ENCODE data around the gene TRIML1. TPM values are rescaled to one million over a fixed set of nuclear protein-coding genes. Genes with fewer than 3 reads are reported as not detected.
A peak's percentile ranks its signal among the peaks of the same experiment; 100 is the strongest.

Gene TRIML1
- total RNA-seq, 8 experiments from 2014 or later = 0.13 to 0.62 (median 0.52) TPM; not detected in 5

DNA sequence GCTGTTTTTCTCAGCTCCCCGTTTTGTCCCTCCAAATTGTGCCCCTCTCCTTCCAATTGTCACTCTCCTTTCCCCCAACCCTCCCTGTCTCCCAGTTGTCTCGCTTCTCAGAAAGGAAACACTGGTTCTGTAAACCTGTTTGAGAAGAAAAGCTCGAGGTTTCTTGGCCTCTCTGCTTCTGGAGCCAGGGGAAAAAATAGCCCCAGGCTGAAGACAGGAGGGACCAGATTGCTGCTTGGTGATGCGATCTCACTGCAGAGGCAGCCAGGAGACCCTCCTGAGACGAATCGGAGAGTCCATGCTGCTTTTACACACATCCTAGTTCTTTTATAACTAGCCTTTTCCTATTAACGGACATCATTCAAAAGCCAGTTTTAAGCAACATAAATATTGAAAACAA is 21.2 kb downstream of the TRIML1 start:
- Histone ChIP-seq H3K27ac (no peak overlapping the region), H3K4me3 (no peak overlapping the region), H3K4me1 (replicated peaks in 1 of 2) (no peaks in the 10 kb centered on the region)
- WGBS, 10 experiments = 20 to 100% (median 67%) methylated on average over 1 to 6 of the region's 7 CpGs; no CpG with 5 or more reads in 3 of the 10 experiments
- no peak for ATAC-seq (replicated peaks in 6 of 8)
- in situ Hi-C loops (cut with MboI; ENCODE audit: low pct_unique_long_range_greater_than_20kb in 2 of 9, low sequenced_read_pairs in 9 of 9, unreplicated experiment in 9 of 9) = no loop called here

GRCh38 chr4:188161167-188161566 is 21.9 kb downstream of the TRIML1 start:
- WGBS, 10 experiments = 60 to 100% (median 86%) methylated on average over 1 of the region's 6 CpGs; no CpG with 5 or more reads in 3 of the 10 experiments
- no peak for ATAC-seq (replicated peaks in 6 of 8)
- no peak overlapping the region for H3K4me3 ChIP-seq
- H3K4me1 ChIP-seq (replicated peaks in 1 of 2) = no peaks in the 10 kb centered on the region
- H3K27ac ChIP-seq = no peak overlapping the region
- in situ Hi-C loops (cut with MboI; ENCODE audit: low pct_unique_long_range_greater_than_20kb in 2 of 9, low sequenced_read_pairs in 9 of 9, unreplicated experiment in 9 of 9) = no loop called here

GRCh38 chr4:188162698-188163097 is 23.5 kb downstream of the TRIML1 start:
- WGBS, 10 experiments = 10 to 100% (median 75%) methylated on average over 1 to 6 of the region's 6 CpGs; no CpG with 5 or more reads in 1 of the 10 experiments
- Histone ChIP-seq H3K27ac (no peak overlapping the region), H3K4me1 (replicated peaks in 1 of 2) (no peaks in the 10 kb centered on the region), H3K4me3 (no peak overlapping the region)
- ATAC-seq (replicated peaks in 6 of 8) = no peak
- in situ Hi-C loops (cut with MboI; ENCODE audit: low pct_unique_long_range_greater_than_20kb in 2 of 9, low sequenced_read_pairs in 9 of 9, unreplicated experiment in 9 of 9) = no loop called here

- in situ Hi-C loops (cut with MboI; ENCODE audit: low pct_unique_long_range_greater_than_20kb in 2 of 9, low sequenced_read_pairs in 9 of 9, unreplicated experiment in 9 of 9) = no loop called here
- Histone ChIP-seq H3K27ac (no peak overlapping the region), H3K4me1 (replicated peaks in 1 of 2) (peaks cover 0 to 14% of the 10 kb centered on the region in 2 donors), H3K4me3 (no peak overlapping the region)
- 0 to 100% (median 80%) methylated on average over 1 to 5 of the region's 5 CpGs for WGBS, 10 experiments
- peak in 5 of 8 experiments; percentile 46 to 95 (median 58) for ATAC-seq (replicated peaks in 6 of 8)
Observed at GRCh38 chr4:188168726-188169373, 29.6 kb downstream of the TRIML1 start.

GRCh38 chr4:188171551-188171950 is 32.3 kb downstream of the TRIML1 start:
- Histone ChIP-seq H3K4me1 (replicated peaks in 1 of 2) (peaks cover 0 to 14% of the 10 kb centered on the region in 2 donors), H3K27ac (no peak overlapping the region), H3K4me3 (no peak overlapping the region)
- no peak for ATAC-seq (replicated peaks in 6 of 8)
- in situ Hi-C loops (cut with MboI; ENCODE audit: low pct_unique_long_range_greater_than_20kb in 2 of 9, low sequenced_read_pairs in 9 of 9, unreplicated experiment in 9 of 9) = no loop called here
- WGBS, 10 experiments = 0 to 100% (median 74%) methylated on average over 1 to 2 of the region's 2 CpGs; no CpG with 5 or more reads in 3 of the 10 experiments

- WGBS, 10 experiments = 0 to 100% (median 80%) methylated on average over 1 to 4 of the region's 6 CpGs; no CpG with 5 or more reads in 3 of the 10 experiments
- peak in 3 of 8 experiments; percentile 20 to 47 (median 36) for ATAC-seq (replicated peaks in 6 of 8)
- H3K4me1 ChIP-seq (replicated peaks in 1 of 2) = no peaks in the 10 kb centered on the region
- in situ Hi-C loops (cut with MboI; ENCODE audit: low pct_unique_long_range_greater_than_20kb in 2 of 9, low sequenced_read_pairs in 9 of 9, unreplicated experiment in 9 of 9) = no loop called here
- H3K4me3 ChIP-seq = no peak overlapping the region
- H3K27ac ChIP-seq = no peak overlapping the region
Observed at GRCh38 chr4:188175288-188175687, 36.0 kb downstream of the TRIML1 start.

GRCh38 chr4:188177997-188178675 is 38.9 kb downstream of the TRIML1 start:
- peak in 5 of 8 experiments; percentile 46 to 72 (median 66) for ATAC-seq (replicated peaks in 6 of 8)
- Histone ChIP-seq H3K4me1 (replicated peaks in 1 of 2) (no peaks in the 10 kb centered on the region), H3K27ac (no peak overlapping the region), H3K4me3 (no peak overlapping the region)
- 38 to 100% (median 68%) methylated on average over 1 to 5 of the region's 5 CpGs; no CpG with 5 or more reads in 5 of the 10 experiments for WGBS, 10 experiments
- in situ Hi-C loops (cut with MboI; ENCODE audit: low pct_unique_long_range_greater_than_20kb in 2 of 9, low sequenced_read_pairs in 9 of 9, unreplicated experiment in 9 of 9) = no loop called here

DNA sequence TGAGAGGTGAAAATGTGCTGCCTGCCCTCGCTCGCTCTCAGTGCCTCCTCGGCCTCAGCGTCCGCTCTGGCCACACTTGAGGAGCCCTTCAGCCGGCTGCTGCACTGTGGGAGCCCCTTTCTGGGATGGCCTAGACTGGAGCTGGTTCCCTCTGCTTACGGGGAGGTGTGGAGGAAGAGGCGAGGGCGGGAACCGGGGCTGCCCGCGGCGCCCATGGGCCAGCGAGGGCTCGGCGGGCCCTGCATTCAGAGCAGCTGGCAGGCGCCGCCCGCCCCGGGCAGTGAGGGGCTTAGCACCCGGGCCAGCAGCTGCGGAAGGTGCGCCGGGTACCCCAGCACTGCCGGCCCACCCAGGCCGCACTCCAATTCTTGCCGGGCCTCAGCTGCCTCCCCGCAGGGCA is 39.6 kb downstream of the TRIML1 start:
- no peak overlapping the region for H3K4me3 ChIP-seq
- H3K4me1 ChIP-seq (replicated peaks in 1 of 2) = no peaks in the 10 kb centered on the region
- in situ Hi-C loops (cut with MboI; ENCODE audit: low pct_unique_long_range_greater_than_20kb in 2 of 9, low sequenced_read_pairs in 9 of 9, unreplicated experiment in 9 of 9) = no loop called here
- no peak for ATAC-seq (replicated peaks in 6 of 8)
- 17 to 100% (median 66%) methylated on average over 3 to 11 of the region's 28 CpGs; no CpG with 5 or more reads in 5 of the 10 experiments for WGBS, 10 experiments
- no peak overlapping the region for H3K27ac ChIP-seq

DNA sequence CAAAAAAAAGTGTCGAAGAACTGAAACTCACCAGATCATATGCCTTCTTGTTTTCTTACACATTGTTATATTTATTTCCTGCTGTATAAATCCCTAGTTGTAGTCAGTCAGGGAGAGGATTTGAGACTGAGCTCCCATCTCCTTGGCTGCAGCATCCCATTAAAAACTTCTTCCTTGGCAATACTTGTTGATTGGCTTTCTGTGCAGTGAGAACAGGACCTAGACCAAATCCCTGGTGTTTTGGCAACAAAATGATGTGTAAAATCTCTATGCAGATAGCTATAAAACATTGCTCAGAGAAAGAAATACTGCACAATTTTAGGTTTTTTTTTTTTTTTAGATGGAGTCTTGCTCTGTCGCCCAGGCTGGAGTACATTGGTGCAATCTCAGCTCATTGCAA is 47.9 kb downstream of the TRIML1 start:
- H3K4me3 ChIP-seq = no peak overlapping the region
- 8 to 100% (median 58%) methylated on average over 1 to 2 of the region's 2 CpGs; no CpG with 5 or more reads in 2 of the 10 experiments for WGBS, 10 experiments
- no peak for ATAC-seq (replicated peaks in 6 of 8)
- H3K4me1 ChIP-seq (replicated peaks in 1 of 2) = no peaks in the 10 kb centered on the region
- H3K27ac ChIP-seq = no peak overlapping the region
- in situ Hi-C loops (cut with MboI; ENCODE audit: low pct_unique_long_range_greater_than_20kb in 2 of 9, low sequenced_read_pairs in 9 of 9, unreplicated experiment in 9 of 9) = no loop called here

DNA sequence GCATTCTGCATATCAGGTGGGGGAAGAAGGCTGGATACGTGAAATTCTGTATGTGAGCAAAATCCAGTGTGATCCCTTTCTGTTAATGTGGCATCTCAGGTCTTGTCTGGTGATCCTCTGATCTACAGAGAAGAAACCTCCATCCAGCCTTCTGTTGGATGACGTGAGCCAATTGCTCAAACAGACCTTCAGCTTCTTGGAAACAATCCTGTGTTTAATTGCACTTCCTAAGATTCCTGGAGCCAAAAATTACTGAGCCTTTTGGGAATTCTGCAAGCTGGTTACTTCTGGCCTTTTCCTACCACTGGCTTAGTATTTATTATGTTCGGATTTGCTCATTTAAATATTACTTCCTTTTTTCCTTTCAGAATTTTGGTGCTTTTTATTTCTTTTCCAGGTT is 51.2 kb downstream of the TRIML1 start:
- Histone ChIP-seq H3K4me1 (replicated peaks in 1 of 2) (no peaks in the 10 kb centered on the region), H3K27ac (no peak overlapping the region), H3K4me3 (no peak overlapping the region)
- 0 to 100% (median 90%) methylated on average over 1 to 3 of the region's 3 CpGs for WGBS, 10 experiments
- no peak for ATAC-seq (replicated peaks in 6 of 8)
- in situ Hi-C loops (cut with MboI; ENCODE audit: low pct_unique_long_range_greater_than_20kb in 2 of 9, low sequenced_read_pairs in 9 of 9, unreplicated experiment in 9 of 9) = no loop called here

GRCh38 chr4:188194421-188194820 is 55.2 kb downstream of the TRIML1 start:
- H3K27ac ChIP-seq = no peak overlapping the region
- WGBS, 10 experiments = 0 to 100% (median 89%) methylated on average over 1 to 4 of the region's 5 CpGs; no CpG with 5 or more reads in 1 of the 10 experiments
- no peaks in the 10 kb centered on the region for H3K4me1 ChIP-seq (replicated peaks in 1 of 2)
- H3K4me3 ChIP-seq = no peak overlapping the region
- ATAC-seq (replicated peaks in 6 of 8) = no peak
- in situ Hi-C loops (cut with MboI; ENCODE audit: low pct_unique_long_range_greater_than_20kb in 2 of 9, low sequenced_read_pairs in 9 of 9, unreplicated experiment in 9 of 9) = no loop called here

GRCh38 chr4:188195389-188195985 is 56.2 kb downstream of the TRIML1 start:
- Histone ChIP-seq H3K27ac (no peak overlapping the region), H3K4me3 (no peak overlapping the region), H3K4me1 (replicated peaks in 1 of 2) (no peaks in the 10 kb centered on the region)
- WGBS, 10 experiments = 16 to 93% (median 65%) methylated on average over 1 to 6 of the region's 8 CpGs; no CpG with 5 or more reads in 1 of the 10 experiments
- in situ Hi-C loops (cut with MboI; ENCODE audit: low pct_unique_long_range_greater_than_20kb in 2 of 9, low sequenced_read_pairs in 9 of 9, unreplicated experiment in 9 of 9) = no loop called here
- ATAC-seq (replicated peaks in 6 of 8) = no peak

DNA sequence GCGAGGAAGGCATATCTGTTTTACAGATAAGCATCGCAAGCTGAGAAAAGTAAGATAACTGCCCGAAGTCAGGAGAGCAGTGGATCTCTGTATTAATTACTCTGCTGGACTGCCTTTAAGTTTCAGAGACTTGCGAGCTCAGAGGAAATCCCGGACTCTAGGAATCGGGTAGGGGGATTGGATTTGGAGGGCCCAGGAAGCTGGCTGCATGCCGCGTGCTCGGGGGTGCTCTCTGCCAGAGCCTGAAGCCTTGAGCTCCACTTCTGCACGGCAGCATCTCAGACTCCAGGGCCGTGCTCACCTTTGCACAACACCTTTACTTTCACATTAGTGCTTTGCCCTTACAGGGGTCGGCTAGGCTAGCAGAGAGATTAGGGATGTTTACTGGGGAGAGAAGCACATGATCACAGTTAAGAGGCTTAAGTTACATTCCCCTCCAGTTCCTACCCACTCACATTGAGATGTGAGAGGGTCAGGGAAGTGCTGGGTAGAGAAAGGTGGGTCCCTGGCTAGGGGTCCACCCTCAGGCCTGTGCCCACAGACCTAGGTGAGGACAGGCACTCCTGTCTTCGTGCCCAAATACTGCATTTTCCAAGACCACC is 57.0 kb downstream of the TRIML1 start:
- in situ Hi-C loops (cut with MboI; ENCODE audit: low pct_unique_long_range_greater_than_20kb in 2 of 9, low sequenced_read_pairs in 9 of 9, unreplicated experiment in 9 of 9) = no loop called here
- no peak overlapping the region for H3K27ac ChIP-seq
- WGBS, 10 experiments = 28 to 93% (median 62%) methylated on average over 2 to 11 of the region's 13 CpGs; no CpG with 5 or more reads in 2 of the 10 experiments
- no peak overlapping the region for H3K4me3 ChIP-seq
- no peak for ATAC-seq (replicated peaks in 6 of 8)
- H3K4me1 ChIP-seq (replicated peaks in 1 of 2) = no peaks in the 10 kb centered on the region
